OCI-LY1 (cell line): Measurements from ENCODE around the gene KIRREL2.

ENCODE experiments used
- EZH2 ChIP-seq: fragments of 200-600 bp; sonication (generic), shearing (Covaris generic); IDR thresholded peaks from 2 replicates; pipeline ENCODE4 v1.8.0; 2017; ENCODE audit warnings: borderline replicate concordance, mixed run types, mild to moderate bottlenecking, antibody characterized with exemption, low read length, moderate library complexity, mixed read lengths
- TF ChIP-seq, protein P1 (sequence below): fragments of 200-600 bp; sonication (generic), shearing (Covaris generic); IDR thresholded peaks from 2 replicates; pipeline ENCODE4 v1.5.1; 2017; ENCODE audit warnings: mild to moderate bottlenecking, antibody characterized with exemption, low read length, moderate library complexity, mixed read lengths

GRCh38 chr19:35841961-35842595, 14.6 kb upstream of the KIRREL2 start:
- TF ChIP-seq, protein P1, sequence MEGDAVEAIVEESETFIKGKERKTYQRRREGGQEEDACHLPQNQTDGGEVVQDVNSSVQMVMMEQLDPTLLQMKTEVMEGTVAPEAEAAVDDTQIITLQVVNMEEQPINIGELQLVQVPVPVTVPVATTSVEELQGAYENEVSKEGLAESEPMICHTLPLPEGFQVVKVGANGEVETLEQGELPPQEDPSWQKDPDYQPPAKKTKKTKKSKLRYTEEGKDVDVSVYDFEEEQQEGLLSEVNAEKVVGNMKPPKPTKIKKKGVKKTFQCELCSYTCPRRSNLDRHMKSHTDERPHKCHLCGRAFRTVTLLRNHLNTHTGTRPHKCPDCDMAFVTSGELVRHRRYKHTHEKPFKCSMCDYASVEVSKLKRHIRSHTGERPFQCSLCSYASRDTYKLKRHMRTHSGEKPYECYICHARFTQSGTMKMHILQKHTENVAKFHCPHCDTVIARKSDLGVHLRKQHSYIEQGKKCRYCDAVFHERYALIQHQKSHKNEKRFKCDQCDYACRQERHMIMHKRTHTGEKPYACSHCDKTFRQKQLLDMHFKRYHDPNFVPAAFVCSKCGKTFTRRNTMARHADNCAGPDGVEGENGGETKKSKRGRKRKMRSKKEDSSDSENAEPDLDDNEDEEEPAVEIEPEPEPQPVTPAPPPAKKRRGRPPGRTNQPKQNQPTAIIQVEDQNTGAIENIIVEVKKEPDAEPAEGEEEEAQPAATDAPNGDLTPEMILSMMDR = no peak
- TF ChIP-seq EZH2 = no peak
